Upper lobe of left lung (tissue), 4 donors: ENCODE measurements around the gene SNAP47.

Source experiments
- EP300 ChIP-seq, 4 donors: sonication (generic); formaldehyde crosslinking; IDR thresholded peaks; one replicate each; pipeline ENCODE4 v1.5.1; 2017; ENCODE audit warnings: antibody characterized with exemption in 4 of 4, control low read depth in 2 of 4
- POLR2A ChIP-seq, 4 donors: fragments of 450-650 bp; IDR thresholded peaks; one replicate each; pipeline ENCODE4 v1.5.1; 2016 to 2017; ENCODE audit warnings: antibody characterized with exemption in 4 of 4, mild to moderate bottlenecking in 2 of 4
- POLR2AphosphoS5 ChIP-seq, 2 donors: sonication (generic); formaldehyde crosslinking; IDR thresholded peaks; one replicate each; pipeline ENCODE4 v1.5.1; 2017; ENCODE audit warnings: antibody characterized with exemption in 2 of 2
- TF ChIP-seq, protein P1 (sequence below), 6 experiments: fragments of 450-650 bp in 4 of 6; fragments of 200-600 bp in 2 of 6; sonication (generic) in 2 of 6; IDR thresholded peaks; one replicate each; pipeline ENCODE4 v1.5.1; 2016 to 2019; ENCODE audit warnings: antibody characterized with exemption in 6 of 6

DNA sequence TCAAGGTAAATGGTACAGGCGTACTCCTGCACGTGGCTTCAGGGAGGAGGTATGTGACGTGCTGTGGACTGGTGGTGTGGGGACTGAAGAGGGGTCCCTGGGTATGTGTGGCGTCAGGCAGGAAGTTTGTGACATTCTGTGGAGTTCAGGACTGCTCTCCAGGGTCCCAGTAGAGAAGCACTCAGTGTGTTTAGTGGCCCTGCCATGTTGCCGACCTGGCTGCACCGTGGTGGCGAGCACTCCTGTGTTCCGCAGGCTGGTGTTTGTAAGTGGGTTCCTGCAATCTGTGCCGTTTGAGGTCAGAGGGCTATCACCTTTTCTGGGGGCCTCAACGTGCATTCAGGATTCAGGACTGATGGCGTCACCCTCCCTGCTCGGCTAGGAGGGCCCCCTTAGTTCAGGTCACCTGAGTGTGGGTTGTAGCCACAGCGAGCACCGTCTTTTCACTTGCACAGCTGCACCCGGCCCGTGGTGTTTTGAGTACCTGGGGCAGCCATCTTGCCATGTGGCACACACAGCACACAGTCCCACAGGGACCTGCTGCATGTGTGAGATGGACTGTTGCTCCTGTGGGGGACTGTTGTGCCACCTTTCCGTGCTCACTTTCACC, 26.5 kb downstream of the SNAP47 start:
- TF ChIP-seq, protein P1, sequence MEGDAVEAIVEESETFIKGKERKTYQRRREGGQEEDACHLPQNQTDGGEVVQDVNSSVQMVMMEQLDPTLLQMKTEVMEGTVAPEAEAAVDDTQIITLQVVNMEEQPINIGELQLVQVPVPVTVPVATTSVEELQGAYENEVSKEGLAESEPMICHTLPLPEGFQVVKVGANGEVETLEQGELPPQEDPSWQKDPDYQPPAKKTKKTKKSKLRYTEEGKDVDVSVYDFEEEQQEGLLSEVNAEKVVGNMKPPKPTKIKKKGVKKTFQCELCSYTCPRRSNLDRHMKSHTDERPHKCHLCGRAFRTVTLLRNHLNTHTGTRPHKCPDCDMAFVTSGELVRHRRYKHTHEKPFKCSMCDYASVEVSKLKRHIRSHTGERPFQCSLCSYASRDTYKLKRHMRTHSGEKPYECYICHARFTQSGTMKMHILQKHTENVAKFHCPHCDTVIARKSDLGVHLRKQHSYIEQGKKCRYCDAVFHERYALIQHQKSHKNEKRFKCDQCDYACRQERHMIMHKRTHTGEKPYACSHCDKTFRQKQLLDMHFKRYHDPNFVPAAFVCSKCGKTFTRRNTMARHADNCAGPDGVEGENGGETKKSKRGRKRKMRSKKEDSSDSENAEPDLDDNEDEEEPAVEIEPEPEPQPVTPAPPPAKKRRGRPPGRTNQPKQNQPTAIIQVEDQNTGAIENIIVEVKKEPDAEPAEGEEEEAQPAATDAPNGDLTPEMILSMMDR (IDR thresholded peaks at IDR 0.05) = no peak
- no peak for TF ChIP-seq POLR2AphosphoS5 (IDR thresholded peaks at IDR 0.05)
- TF ChIP-seq EP300 (IDR thresholded peaks at IDR 0.05) = no peak
- TF ChIP-seq POLR2A (IDR thresholded peaks at IDR 0.05) = no peak
